Effector memory CD4-positive, alpha-beta T cell (primary cell): Measurements from ENCODE around the gene C16orf89.
"Not testable (repeated sequence)": the region's sequence is repeated elsewhere in the genome, so short reads cannot be mapped to it uniquely, and the experiment has no call there.

Experiments
- DNase-seq, 3 donors: peaks; one replicate each; pipeline ENCODE4 v3.0.0-alpha.2; 2020
- H3K27ac ChIP-seq: 2 replicates; pipeline ENCODE4 v1.7.0; 2013; ENCODE audit warnings: mild to moderate bottlenecking, low read length, moderate library complexity; ENCODE audit not compliant: insufficient read depth, poor library complexity, severe bottlenecking
- H3K27me3 ChIP-seq: replicated peaks from 2 replicates; pipeline ENCODE4 v1.7.0; 2013; ENCODE audit warnings: mild to moderate bottlenecking, low read length; ENCODE audit not compliant: insufficient read depth, control insufficient read depth, poor library complexity, severe bottlenecking
- H3K36me3 ChIP-seq: 2 replicates; pipeline ENCODE4 v1.7.0; 2013; ENCODE audit warnings: mild to moderate bottlenecking, low read length, moderate library complexity; ENCODE audit not compliant: control insufficient read depth, insufficient read depth
- H3K4me1 ChIP-seq: 2 replicates; pipeline ENCODE4 v1.7.0; 2013; ENCODE audit warnings: low read length, mild to moderate bottlenecking; ENCODE audit not compliant: control insufficient read depth, insufficient read depth, poor library complexity, severe bottlenecking
- H3K4me3 ChIP-seq: 2 replicates; pipeline ENCODE4 v1.7.0; 2013; ENCODE audit warnings: low read length, low read depth, mild to moderate bottlenecking; ENCODE audit not compliant: insufficient read depth, poor library complexity, severe bottlenecking
- H3K9me3 ChIP-seq: 2 replicates; pipeline ENCODE4 v1.7.0; 2013; ENCODE audit warnings: mild to moderate bottlenecking, low read length, moderate library complexity; ENCODE audit not compliant: control insufficient read depth

Gene C16orf89

GRCh38 chr16:5096437-5097060 lies 30.8 kb upstream of the C16orf89 start:
- H3K4me1 ChIP-seq, H3K36me3 ChIP-seq, DNase-seq, H3K9me3 ChIP-seq, H3K27me3 ChIP-seq, H3K4me3 ChIP-seq: not testable (repeated sequence)
- peak overlapping the region; percentile 74 for H3K27ac ChIP-seq

DNA sequence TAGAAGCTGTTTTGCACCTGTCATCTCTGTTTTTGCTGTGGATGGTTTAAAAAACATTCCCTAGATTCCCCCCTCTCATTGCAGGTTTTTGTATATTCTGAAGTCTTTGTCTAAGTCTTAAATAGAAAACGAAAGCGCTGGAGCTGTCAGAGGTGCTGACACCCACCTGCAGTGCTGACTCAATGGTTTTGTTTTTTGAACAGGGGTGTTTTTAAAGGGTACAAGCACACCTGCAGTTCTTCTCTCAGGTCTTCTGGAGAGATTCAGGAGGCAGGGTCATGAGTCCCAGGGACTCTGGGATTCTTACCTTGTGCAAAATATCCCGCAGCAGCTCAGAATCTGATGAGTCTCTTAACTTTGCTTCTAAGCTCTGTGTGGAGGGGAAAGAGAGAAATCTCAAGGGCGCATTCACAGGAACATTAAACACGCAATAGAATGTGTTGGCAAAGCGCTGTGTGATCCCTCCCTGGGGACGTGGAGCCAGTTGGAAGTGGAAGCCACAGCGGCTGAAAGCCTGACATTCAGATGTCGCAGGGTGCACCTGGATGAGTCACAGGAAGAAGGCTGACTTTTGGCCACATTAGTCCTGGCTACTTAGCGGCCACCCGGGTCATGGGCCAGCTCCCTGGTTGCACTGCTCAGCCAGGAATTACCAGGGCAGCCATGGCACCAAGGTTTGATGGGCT lies 29.5 kb upstream of the C16orf89 start:
- not testable (repeated sequence) for H3K4me3 ChIP-seq, H3K4me1 ChIP-seq, DNase-seq, H3K9me3 ChIP-seq, H3K27ac ChIP-seq, H3K36me3 ChIP-seq, H3K27me3 ChIP-seq

DNA sequence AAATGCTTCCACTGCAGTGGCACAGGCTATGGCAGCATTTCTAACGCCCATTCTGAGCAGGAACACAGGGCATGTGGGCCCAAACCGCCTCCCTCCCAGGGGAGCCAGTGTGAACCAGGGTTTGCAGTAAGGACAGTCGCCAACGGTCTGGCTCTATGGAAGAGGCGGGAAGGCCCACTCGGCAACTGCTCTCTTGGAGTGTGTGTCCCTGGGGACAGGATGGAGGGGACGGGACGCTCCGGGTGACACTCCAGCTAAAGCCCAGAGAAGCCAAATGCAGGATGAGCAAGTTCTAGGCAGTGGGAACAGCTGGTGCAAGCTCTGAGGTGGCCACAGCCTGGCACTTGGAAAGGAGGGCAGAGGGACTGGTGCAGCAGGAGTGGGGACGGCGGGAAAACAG lies 28.0 kb upstream of the C16orf89 start:
- not testable (repeated sequence) for H3K9me3 ChIP-seq, H3K4me1 ChIP-seq, DNase-seq, H3K27ac ChIP-seq, H3K36me3 ChIP-seq, H3K4me3 ChIP-seq, H3K27me3 ChIP-seq

- not testable (repeated sequence) for DNase-seq, H3K27ac ChIP-seq, H3K27me3 ChIP-seq, H3K4me3 ChIP-seq, H3K36me3 ChIP-seq, H3K9me3 ChIP-seq, H3K4me1 ChIP-seq
Observed at GRCh38 chr16:5093081-5093480, 27.3 kb upstream of the C16orf89 start.

DNA sequence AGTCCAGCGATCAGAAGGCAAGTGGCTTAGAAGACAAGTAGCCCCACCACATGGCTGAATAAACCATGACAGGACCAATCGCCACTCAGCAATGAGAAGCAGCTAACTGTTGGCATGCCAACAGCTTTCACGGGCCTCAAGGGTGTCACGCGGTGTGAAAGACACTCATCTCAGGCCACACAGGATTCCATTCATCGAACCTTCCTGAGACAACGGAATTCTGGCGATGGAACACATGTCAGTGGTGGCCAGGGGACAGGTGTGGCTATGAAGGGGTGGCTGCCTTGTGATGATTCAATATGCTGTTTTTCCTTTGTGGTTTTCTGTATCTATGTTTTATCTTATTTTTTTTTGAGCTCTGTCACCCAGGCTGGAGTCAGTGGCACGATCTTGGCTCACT lies 24.8 kb upstream of the C16orf89 start:
- not testable (repeated sequence) for H3K9me3 ChIP-seq, H3K36me3 ChIP-seq, DNase-seq, H3K27me3 ChIP-seq, H3K27ac ChIP-seq, H3K4me1 ChIP-seq, H3K4me3 ChIP-seq

DNA sequence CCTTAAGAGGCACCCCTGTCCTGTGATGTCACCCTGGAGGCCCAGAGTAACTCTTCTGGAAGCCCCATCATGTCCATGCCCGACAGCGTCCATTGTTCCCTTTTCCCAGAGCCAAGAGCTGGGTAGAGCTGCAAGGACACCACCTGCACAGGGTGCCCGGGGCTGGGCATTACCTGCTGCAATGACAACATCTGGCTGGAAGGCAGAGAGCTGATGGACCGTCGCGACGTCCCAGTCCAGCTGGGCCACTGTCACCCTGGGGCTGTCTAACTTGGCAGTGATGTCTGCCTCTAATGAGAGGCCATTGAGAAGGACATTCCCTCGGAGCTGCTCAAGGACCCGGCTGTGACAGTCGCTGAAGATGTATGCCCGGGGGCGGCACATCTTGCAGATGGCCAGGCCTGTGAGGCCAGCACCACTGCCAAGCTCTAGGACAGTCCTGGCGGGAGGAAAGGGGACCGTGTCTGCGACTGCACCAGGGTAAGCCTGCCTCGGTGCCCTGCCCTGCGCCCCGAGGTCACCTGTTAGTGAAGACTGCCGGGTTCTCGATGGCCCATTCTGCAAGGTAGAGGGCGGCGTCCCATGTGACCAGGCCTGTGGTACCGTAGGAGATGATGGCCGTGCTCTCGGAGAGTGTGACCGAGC lies 24.3 kb upstream of the C16orf89 start:
- not testable (repeated sequence) for H3K27ac ChIP-seq

DNA sequence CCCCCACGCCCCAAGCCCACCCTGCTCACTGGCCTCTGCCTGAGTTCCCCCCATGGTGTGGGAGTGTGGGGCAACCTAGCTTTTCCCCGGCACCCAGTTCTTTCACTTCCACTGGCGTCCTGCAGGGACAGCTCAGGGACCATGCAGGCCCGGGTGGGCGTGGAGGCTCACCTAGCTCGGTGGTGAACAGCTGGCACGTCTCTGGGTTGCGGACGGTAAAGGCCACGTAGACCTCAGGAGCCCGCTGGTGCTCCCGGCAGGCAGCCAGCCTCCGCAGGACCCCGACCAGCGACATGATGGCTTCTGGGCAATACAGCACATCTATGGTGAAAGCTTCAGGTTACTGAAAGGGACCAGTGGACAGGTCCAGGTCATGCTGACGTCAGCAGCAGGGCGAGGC lies 23.2 kb upstream of the C16orf89 start:
- H3K27me3 ChIP-seq, H3K36me3 ChIP-seq, H3K27ac ChIP-seq, DNase-seq, H3K4me1 ChIP-seq, H3K9me3 ChIP-seq, H3K4me3 ChIP-seq: not testable (repeated sequence)

More for the DNA sequence above, 24.3 kb upstream of the C16orf89 start:
- H3K36me3 ChIP-seq, H3K27me3 ChIP-seq, H3K4me1 ChIP-seq, H3K4me3 ChIP-seq, DNase-seq, H3K9me3 ChIP-seq: not testable (repeated sequence)

GRCh38 chr16:5088086-5088790 lies 22.5 kb upstream of the C16orf89 start:
- not testable (repeated sequence) for H3K4me3 ChIP-seq, H3K27ac ChIP-seq, H3K36me3 ChIP-seq

GRCh38 chr16:5085716-5086115 lies 20.0 kb upstream of the C16orf89 start:
- H3K4me1 ChIP-seq, H3K36me3 ChIP-seq, DNase-seq: not testable (repeated sequence)

More at GRCh38 chr16:5088086-5088790, 22.5 kb upstream of the C16orf89 start:
- H3K4me1 ChIP-seq, DNase-seq, H3K27me3 ChIP-seq, H3K9me3 ChIP-seq: not testable (repeated sequence)

GRCh38 chr16:5084802-5085201 lies 19.0 kb upstream of the C16orf89 start:
- not testable (repeated sequence) for H3K4me1 ChIP-seq, H3K36me3 ChIP-seq, H3K4me3 ChIP-seq, H3K27me3 ChIP-seq, H3K27ac ChIP-seq, H3K9me3 ChIP-seq
- DNase-seq: peak in 2 of 3 donors; percentile 22

More at GRCh38 chr16:5085716-5086115, 20.0 kb upstream of the C16orf89 start:
- H3K27ac ChIP-seq, H3K27me3 ChIP-seq, H3K4me3 ChIP-seq, H3K9me3 ChIP-seq: not testable (repeated sequence)
